ENCODE results near the gene NFE2L1. TPM values are rescaled to one million over a fixed set of nuclear protein-coding genes. Genes with fewer than 3 reads are reported as not detected.
A peak's percentile ranks its signal among the peaks of the same experiment; 100 is the strongest.

The NFE2L1 gene
- total RNA-seq, 1 experiment from 2014 or later, result 161 TPM

DNA sequence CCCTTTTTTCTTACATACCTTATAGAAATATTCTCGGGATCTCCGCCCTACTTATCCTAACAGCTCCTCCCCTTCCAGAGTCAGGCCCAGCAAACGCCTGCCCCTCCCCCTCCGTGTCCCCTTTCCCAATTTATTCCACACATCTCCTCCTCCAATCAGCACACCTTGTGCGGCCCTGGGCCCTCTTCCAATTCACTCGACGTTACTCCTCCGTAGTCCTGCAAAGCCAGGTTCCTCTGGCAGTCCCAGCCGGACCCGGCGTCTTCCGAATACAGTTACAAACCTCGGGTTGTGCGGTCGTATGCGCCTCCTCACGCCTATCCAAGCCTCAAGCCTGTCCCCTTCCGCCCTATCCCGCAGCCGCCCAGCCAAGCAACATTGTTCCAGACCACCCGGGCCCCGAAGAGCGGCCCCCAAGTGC lies 52.4 kb downstream of the NFE2L1 start:
- WGBS (ENCODE audit: extremely low coverage, insufficient read length, low lambda C conversion rate), result no CpG with 5 or more reads among the region's 23 CpGs
- peak overlapping the region; percentile 81 to 99 for H3K4me3 Mint-ChIP-seq
- Histone ChIP-seq H4K5ac (ENCODE audit: insufficient read length, low read depth, low read length) (no peak overlapping the region), H3K4me1 (ENCODE audit: insufficient read depth, low read length) (no peaks in the 10 kb centered on the region), H3K9me3 (ENCODE audit: control insufficient read depth, low read depth, low read length) (no peaks in the 10 kb centered on the region), H3K18ac (ENCODE audit: insufficient read length, low read depth, low read length) (peak overlapping the region; percentile 83), H3K79me2 (ENCODE audit: insufficient read depth, low read length) (peaks cover 30% of the 10 kb centered on the region; the same call in 1 of the 2 replicates), H4K20me1 (ENCODE audit: control insufficient read depth, insufficient read depth, insufficient read length) (no peaks in the 10 kb centered on the region), H2AFZ (ENCODE audit: low read length) (no peak overlapping the region), H3K23ac (ENCODE audit: insufficient read length, low read depth, low read length) (no peak overlapping the region), H4K8ac (replicated peaks; ENCODE audit: insufficient read length, low read depth, low read length) (no peak overlapping the region), H2BK120ac (ENCODE audit: low read depth, low read length, poor library complexity, severe bottlenecking) (no peak overlapping the region), H3K23me2 (ENCODE audit: insufficient read length, low read depth, low read length, poor library complexity, severe bottlenecking) (peaks cover 8% of the 10 kb centered on the region), H3K9ac (ENCODE audit: extremely low read depth, insufficient read length, low read length) (peak overlapping the region; percentile 88), H2BK20ac (ENCODE audit: low read depth, low read length, poor library complexity, severe bottlenecking) (no peak overlapping the region), H3K27ac (ENCODE audit: insufficient read length, low read depth, low read length) (peak overlapping the region; percentile 57), H3K79me1 (ENCODE audit: insufficient read depth, low read depth, low read length, poor library complexity, severe bottlenecking) (peaks cover 11% of the 10 kb centered on the region), H2BK5ac (ENCODE audit: insufficient read length, low read length) (no peak overlapping the region), H3T11ph (ENCODE audit: low read length) (no peak overlapping the region), H2BK15ac (ENCODE audit: low read depth, low read length) (no peak overlapping the region), H3K4ac (ENCODE audit: low read depth, low read length) (no peak overlapping the region), H3K4me2 (ENCODE audit: insufficient read depth, insufficient read length, low read length) (peak overlapping the region; percentile 97), H3K56ac (ENCODE audit: insufficient read length, low read depth, low read length) (no peak overlapping the region), H3K27me3 (ENCODE audit: insufficient read depth, low read length) (no peaks in the 10 kb centered on the region), H2BK12ac (ENCODE audit: insufficient read length, low read depth, low read length) (no peak overlapping the region), H3K14ac (ENCODE audit: insufficient read depth, low read length) (peak overlapping the region; percentile 85), H4K91ac (ENCODE audit: insufficient read length, low read depth, low read length) (no peak overlapping the region), H2AK5ac (ENCODE audit: insufficient read length, low read length) (no peak overlapping the region)
- DNase-seq, result peak; percentile 90
- H3K4me1 Mint-ChIP-seq, result peaks cover 6 to 14% of the 10 kb centered on the region in 2 experiments
- H3K27ac Mint-ChIP-seq, result peak overlapping the region; percentile 27 to 100 (median 87)
- peaks cover 0 to 8% of the 10 kb centered on the region in 2 experiments; a peak in 4 of 5 replicates for H3K9me3 Mint-ChIP-seq
- TF ChIP-seq, protein P1, sequence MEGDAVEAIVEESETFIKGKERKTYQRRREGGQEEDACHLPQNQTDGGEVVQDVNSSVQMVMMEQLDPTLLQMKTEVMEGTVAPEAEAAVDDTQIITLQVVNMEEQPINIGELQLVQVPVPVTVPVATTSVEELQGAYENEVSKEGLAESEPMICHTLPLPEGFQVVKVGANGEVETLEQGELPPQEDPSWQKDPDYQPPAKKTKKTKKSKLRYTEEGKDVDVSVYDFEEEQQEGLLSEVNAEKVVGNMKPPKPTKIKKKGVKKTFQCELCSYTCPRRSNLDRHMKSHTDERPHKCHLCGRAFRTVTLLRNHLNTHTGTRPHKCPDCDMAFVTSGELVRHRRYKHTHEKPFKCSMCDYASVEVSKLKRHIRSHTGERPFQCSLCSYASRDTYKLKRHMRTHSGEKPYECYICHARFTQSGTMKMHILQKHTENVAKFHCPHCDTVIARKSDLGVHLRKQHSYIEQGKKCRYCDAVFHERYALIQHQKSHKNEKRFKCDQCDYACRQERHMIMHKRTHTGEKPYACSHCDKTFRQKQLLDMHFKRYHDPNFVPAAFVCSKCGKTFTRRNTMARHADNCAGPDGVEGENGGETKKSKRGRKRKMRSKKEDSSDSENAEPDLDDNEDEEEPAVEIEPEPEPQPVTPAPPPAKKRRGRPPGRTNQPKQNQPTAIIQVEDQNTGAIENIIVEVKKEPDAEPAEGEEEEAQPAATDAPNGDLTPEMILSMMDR (conservative IDR thresholded peaks at IDR 0.05), result no peak
- peaks cover 5% of the 10 kb centered on the region for H3K27me3 Mint-ChIP-seq (ENCODE audit: low read depth)
- peaks cover 0 to 2% (median 1%) of the 10 kb centered on the region in 3 experiments; a peak in 4 of 7 replicates for H3K36me3 Mint-ChIP-seq (ENCODE audit: insufficient read depth in 1 of 3, low read depth in 3 of 3)

Data from H9 (cell line).